ENCODE measurements around the gene POMZP3.
"Not testable (repeated sequence)": the region's sequence is repeated elsewhere in the genome, so short reads cannot be mapped to it uniquely, and the experiment has no call there.

Gene POMZP3

GRCh38 chr7:76626989-76627642 lies at the start of gene POMZP3:
POMZP3 (minus strand) TSS chr7:76627279; CDS start chr7:76626064, 1,215 bp downstream.
- DNase-seq: peak; percentile 21

- not testable (repeated sequence) for DNase-seq
These were observed 48.7 kb upstream of the POMZP3 start for GRCh38 chr7:76675783-76676182.

GRCh38 chr7:76673346-76673745 lies 46.3 kb upstream of the POMZP3 start:
- not testable (repeated sequence) for DNase-seq

- DNase-seq: not testable (repeated sequence)
These were observed 32.1 kb upstream of the POMZP3 start for GRCh38 chr7:76659212-76659611.

- DNase-seq: not testable (repeated sequence)
These were observed 29.3 kb upstream of the POMZP3 start for GRCh38 chr7:76656425-76656824.

GRCh38 chr7:76642620-76643019 lies 15.5 kb upstream of the POMZP3 start:
- DNase-seq: not testable (repeated sequence)

GRCh38 chr7:76637061-76637691 lies 10.1 kb upstream of the POMZP3 start:
- not testable (repeated sequence) for DNase-seq

GRCh38 chr7:76626581-76626980 lies 498 bp downstream of the POMZP3 start:
- peak; percentile 4 for DNase-seq

- DNase-seq: not testable (repeated sequence)
These were observed 7.5 kb downstream of the POMZP3 start for GRCh38 chr7:76619439-76620190.

GRCh38 chr7:76613783-76614182 lies 13.3 kb downstream of the POMZP3 start:
- peak; percentile 31 for DNase-seq

- DNase-seq: not testable (repeated sequence)
These were observed 14.8 kb downstream of the POMZP3 start for GRCh38 chr7:76612232-76612631.

GRCh38 chr7:76609864-76610263 lies 17.2 kb downstream of the POMZP3 start:
- DNase-seq: not testable (repeated sequence)

- not testable (repeated sequence) for DNase-seq
These were observed 18.6 kb downstream of the POMZP3 start for GRCh38 chr7:76608469-76608868.

GRCh38 chr7:76606027-76606426 lies 21.1 kb downstream of the POMZP3 start:
- DNase-seq: peak; percentile 84

GRCh38 chr7:76600650-76601049 lies 26.4 kb downstream of the POMZP3 start:
- DNase-seq: not testable (repeated sequence)

GRCh38 chr7:76600116-76600482 lies 27.0 kb downstream of the POMZP3 start:
- not testable (repeated sequence) for DNase-seq

- DNase-seq: not testable (repeated sequence)
These were observed 28.4 kb downstream of the POMZP3 start for GRCh38 chr7:76598590-76599264.

- not testable (repeated sequence) for DNase-seq
These were observed 29.8 kb downstream of the POMZP3 start for GRCh38 chr7:76597288-76597687.

- DNase-seq: not testable (repeated sequence)
These were observed 34.4 kb downstream of the POMZP3 start for GRCh38 chr7:76592694-76593093.

GRCh38 chr7:76591602-76592304 lies 35.3 kb downstream of the POMZP3 start:
- DNase-seq: not testable (repeated sequence)

GRCh38 chr7:76591033-76591432 lies 36.0 kb downstream of the POMZP3 start:
- not testable (repeated sequence) for DNase-seq

GRCh38 chr7:76588586-76588985 lies 38.5 kb downstream of the POMZP3 start:
- DNase-seq: not testable (repeated sequence)

All from fibroblast of skin of right biceps (primary cell).